GM19438 (cell line): ENCODE measurements around the gene VEPH1.

Experiments
- ATAC-seq: cut with Tn5 transposase; IDR thresholded peaks from one replicate; pipeline ENCODE4 v1.9.1; 2021; ENCODE audit warnings: low read depth; ENCODE audit not compliant: unreplicated experiment

Gene VEPH1

GRCh38 chr3:157502916-157503595, at the start of gene VEPH1:
VEPH1 (minus strand) TSS chr3:157503416; CDS start chr3:157495349, 8,067 bp downstream.
- ATAC-seq = no peak

- no peak for ATAC-seq
Observed at GRCh38 chr3:157551961-157552360, 48.7 kb upstream of the VEPH1 start.

GRCh38 chr3:157549498-157549897, 46.3 kb upstream of the VEPH1 start:
- no peak for ATAC-seq

- ATAC-seq = no peak
Observed at GRCh38 chr3:157544501-157545130, 41.4 kb upstream of the VEPH1 start.

- ATAC-seq = no peak
Observed at GRCh38 chr3:157543501-157544035, 40.4 kb upstream of the VEPH1 start.

GRCh38 chr3:157542711-157543500, 39.7 kb upstream of the VEPH1 start:
- no peak for ATAC-seq

- ATAC-seq = no peak
Observed at GRCh38 chr3:157541506-157542236, 38.5 kb upstream of the VEPH1 start.

GRCh38 chr3:157540656-157541055, 37.4 kb upstream of the VEPH1 start:
- no peak for ATAC-seq

- no peak for ATAC-seq
Observed at GRCh38 chr3:157535667-157536066, 32.5 kb upstream of the VEPH1 start.

GRCh38 chr3:157534725-157535161, 31.5 kb upstream of the VEPH1 start:
- no peak for ATAC-seq

GRCh38 chr3:157533298-157534070, 30.3 kb upstream of the VEPH1 start:
- ATAC-seq = no peak

GRCh38 chr3:157532529-157533297, 29.5 kb upstream of the VEPH1 start:
- ATAC-seq = no peak

- ATAC-seq = no peak
Observed at GRCh38 chr3:157531771-157532170, 28.6 kb upstream of the VEPH1 start.

GRCh38 chr3:157531301-157531660, 28.1 kb upstream of the VEPH1 start:
- ATAC-seq = no peak

GRCh38 chr3:157530637-157531300, 27.6 kb upstream of the VEPH1 start:
- ATAC-seq = no peak

- ATAC-seq = no peak
Observed at GRCh38 chr3:157529751-157530150, 26.5 kb upstream of the VEPH1 start.

GRCh38 chr3:157529085-157529484, 25.9 kb upstream of the VEPH1 start:
- no peak for ATAC-seq

GRCh38 chr3:157527131-157527881, 24.1 kb upstream of the VEPH1 start:
- no peak for ATAC-seq
